Fibroblast of the aortic adventitia (primary cell): ENCODE data around the gene DOCK4. TPM values are rescaled to one million over a fixed set of nuclear protein-coding genes. Genes with fewer than 3 reads are reported as not detected.
A peak's percentile ranks its signal among the peaks of the same experiment; 100 is the strongest.

Experiments
- DNase-seq: peaks from one replicate; pipeline ENCODE4 v3.0.0-alpha.2; 2010; ENCODE audit warnings: low read depth
- H3K4me3 ChIP-seq: 2 replicates; pipeline ENCODE4 v1.5.1; 2011; ENCODE audit warnings: low read depth, mild to moderate bottlenecking, control low read depth, low read length, moderate library complexity
- total RNA-seq: library from RNA; depleted of rRNA; stranded (reverse); fragments of >200 nt; gene quantifications from 2 replicates; pipeline ENCODE4 v1.2.3, GENCODE V29; 2012; ENCODE audit warnings: low replicate concordance
- TF ChIP-seq, protein P1 (sequence below): IDR thresholded peaks from 2 replicates; pipeline ENCODE4 v1.5.1; 2011; ENCODE audit warnings: mild to moderate bottlenecking, low read length, control low read depth, inconsistent platforms; ENCODE audit not compliant: insufficient read depth

Gene DOCK4
- total RNA-seq, 1 donor: 25.9 TPM

GRCh38 chr7:112063974-112064373 lies 142.2 kb downstream of the DOCK4 start:
- TF ChIP-seq, protein P1, sequence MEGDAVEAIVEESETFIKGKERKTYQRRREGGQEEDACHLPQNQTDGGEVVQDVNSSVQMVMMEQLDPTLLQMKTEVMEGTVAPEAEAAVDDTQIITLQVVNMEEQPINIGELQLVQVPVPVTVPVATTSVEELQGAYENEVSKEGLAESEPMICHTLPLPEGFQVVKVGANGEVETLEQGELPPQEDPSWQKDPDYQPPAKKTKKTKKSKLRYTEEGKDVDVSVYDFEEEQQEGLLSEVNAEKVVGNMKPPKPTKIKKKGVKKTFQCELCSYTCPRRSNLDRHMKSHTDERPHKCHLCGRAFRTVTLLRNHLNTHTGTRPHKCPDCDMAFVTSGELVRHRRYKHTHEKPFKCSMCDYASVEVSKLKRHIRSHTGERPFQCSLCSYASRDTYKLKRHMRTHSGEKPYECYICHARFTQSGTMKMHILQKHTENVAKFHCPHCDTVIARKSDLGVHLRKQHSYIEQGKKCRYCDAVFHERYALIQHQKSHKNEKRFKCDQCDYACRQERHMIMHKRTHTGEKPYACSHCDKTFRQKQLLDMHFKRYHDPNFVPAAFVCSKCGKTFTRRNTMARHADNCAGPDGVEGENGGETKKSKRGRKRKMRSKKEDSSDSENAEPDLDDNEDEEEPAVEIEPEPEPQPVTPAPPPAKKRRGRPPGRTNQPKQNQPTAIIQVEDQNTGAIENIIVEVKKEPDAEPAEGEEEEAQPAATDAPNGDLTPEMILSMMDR: no peak
- H3K4me3 ChIP-seq: no peak overlapping the region
- no peak for DNase-seq

DNA sequence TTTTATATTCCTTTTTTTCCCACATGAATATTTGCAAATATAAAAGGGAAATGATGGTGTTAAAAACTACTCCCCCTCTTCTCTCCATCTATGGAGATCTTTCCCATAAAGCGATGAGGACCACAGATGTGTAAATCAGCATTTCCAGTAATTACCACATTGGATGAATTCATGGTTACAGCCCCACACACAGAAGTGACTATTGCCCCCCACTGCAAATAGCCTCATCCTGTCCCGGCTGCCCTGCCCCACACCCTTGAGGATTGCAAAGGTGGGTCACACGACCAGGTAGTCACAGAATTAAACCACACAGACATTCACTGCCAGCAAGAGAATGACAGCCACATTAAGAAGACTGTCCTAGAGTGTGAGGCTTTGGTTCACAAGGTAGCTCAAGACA lies 145.1 kb downstream of the DOCK4 start:
- H3K4me3 ChIP-seq: no peak overlapping the region
- DNase-seq: no peak
- TF ChIP-seq, protein P1: no peak

DNA sequence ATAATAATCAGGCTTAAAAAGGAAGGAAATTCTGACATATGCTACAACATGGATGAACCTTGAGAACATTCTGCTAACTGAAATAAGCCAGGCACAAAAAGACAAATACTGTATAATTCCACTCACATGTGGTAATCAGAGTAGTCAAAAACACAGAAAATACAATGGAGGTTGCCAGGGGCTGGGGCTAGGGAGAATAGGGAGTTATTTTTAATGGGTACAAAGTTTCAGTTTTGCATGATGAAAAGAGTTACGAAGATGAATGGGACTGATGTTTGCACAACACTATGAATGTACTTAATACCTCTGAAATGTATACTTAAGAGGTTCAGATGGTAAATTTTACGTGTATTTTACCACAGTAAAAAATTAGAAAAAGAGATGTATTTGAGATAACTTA lies 145.6 kb downstream of the DOCK4 start:
- H3K4me3 ChIP-seq: no peak overlapping the region
- TF ChIP-seq, protein P1: no peak
- DNase-seq: no peak

DNA sequence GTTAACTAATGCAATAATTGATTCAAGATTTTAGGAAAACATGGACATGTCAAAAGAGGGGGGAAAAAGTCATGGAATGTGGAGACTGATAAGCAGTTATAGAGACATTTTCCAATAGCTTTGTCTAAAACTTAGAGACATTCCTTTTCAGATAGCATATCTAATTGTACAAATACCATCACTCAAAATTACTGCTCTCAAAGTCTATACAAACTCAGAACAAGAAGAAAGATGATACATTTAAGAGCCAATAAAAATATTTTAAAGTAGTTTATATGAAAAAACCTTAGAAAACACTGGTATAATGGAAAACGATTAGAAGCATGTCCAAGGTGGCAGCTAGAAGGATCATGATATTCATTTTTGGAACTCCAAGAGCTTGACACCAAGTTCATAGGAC lies 146.5 kb downstream of the DOCK4 start:
- no peak for DNase-seq

GRCh38 chr7:112058686-112059085 lies 147.5 kb downstream of the DOCK4 start:
- no peak overlapping the region for H3K4me3 ChIP-seq
- TF ChIP-seq, protein P1: no peak
- DNase-seq: no peak

More for the DNA sequence above, 146.5 kb downstream of the DOCK4 start:
- H3K4me3 ChIP-seq: no peak overlapping the region
- TF ChIP-seq, protein P1: no peak

DNA sequence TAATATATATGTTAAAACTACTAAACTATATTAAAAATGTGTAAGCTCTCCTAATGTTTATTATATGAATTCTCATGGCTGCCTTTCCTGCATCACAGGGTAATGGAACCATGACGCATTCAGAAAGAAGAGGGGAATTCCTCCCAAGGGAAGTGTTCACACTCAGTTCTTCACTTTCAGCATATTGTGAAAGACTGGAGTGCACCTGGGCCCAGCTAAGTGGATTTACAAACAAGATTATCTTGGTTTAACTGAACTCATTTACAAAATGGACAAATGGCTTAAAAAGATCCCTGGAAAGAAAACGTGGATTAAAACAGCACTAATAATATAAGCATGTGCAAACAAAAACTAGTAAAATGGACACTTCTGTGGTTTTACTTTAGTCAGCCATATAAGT lies 149.8 kb downstream of the DOCK4 start:
- TF ChIP-seq, protein P1: no peak
- peak; percentile 44 for DNase-seq

DNA sequence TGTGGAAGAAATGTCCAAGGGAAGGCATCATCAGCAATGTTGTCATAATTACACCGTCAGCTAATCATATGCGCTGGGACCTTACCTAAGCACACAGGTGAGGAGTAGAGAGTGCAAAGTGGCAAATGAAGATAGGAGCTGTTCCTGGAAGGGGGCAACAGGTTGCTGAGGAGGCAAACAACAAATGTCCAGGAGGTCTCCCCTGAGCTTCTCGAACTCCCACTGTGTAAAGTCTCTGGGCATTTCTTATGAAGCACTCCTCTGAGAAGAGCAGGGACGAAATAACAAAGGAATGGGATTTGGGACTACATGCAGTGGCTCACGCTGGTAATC lies 152.5 kb downstream of the DOCK4 start:
- no peak for DNase-seq
- TF ChIP-seq, protein P1: no peak

More for the DNA sequence above, 149.8 kb downstream of the DOCK4 start:
- H3K4me3 ChIP-seq: no peak overlapping the region

More for the DNA sequence above, 152.5 kb downstream of the DOCK4 start:
- no peak overlapping the region for H3K4me3 ChIP-seq
